SJSA1 (cell line): ENCODE data around the gene GRIN1. TPM values are rescaled to one million over a fixed set of nuclear protein-coding genes. Genes with fewer than 3 reads are reported as not detected.
A peak's percentile ranks its signal among the peaks of the same experiment; 100 is the strongest.

Experiments used
- DNase-seq, 2 experiments: peaks; one replicate each; pipeline ENCODE4 v3.0.0-alpha.2; 2015 to 2020; ENCODE audit warnings: low spot score in 2 of 2, low read depth in 1 of 2
- H3K27ac ChIP-seq: fragments of 250-450 bp; sonication (Bioruptor Pico); 2 replicates; pipeline ENCODE4 v1.5.1; 2020; ENCODE audit warnings: mild to moderate bottlenecking, moderate library complexity
- H3K27me3 ChIP-seq: fragments of 250-450 bp; sonication (Bioruptor Pico); replicated peaks from 2 replicates; pipeline ENCODE4 v1.5.1; 2020; ENCODE audit warnings: mild to moderate bottlenecking, moderate library complexity
- H3K36me3 ChIP-seq: fragments of 250-450 bp; sonication (Bioruptor Pico); 2 replicates; pipeline ENCODE4 v1.5.1; 2020; ENCODE audit warnings: mild to moderate bottlenecking
- H3K4me1 ChIP-seq: fragments of 250-450 bp; sonication (Bioruptor Pico); replicated peaks from 2 replicates; pipeline ENCODE4 v1.6.1; 2021; ENCODE audit warnings: mild to moderate bottlenecking
- H3K4me3 ChIP-seq: fragments of 250-450 bp; sonication (Bioruptor Pico); 2 replicates; pipeline ENCODE4 v1.5.1; 2020; ENCODE audit warnings: mild to moderate bottlenecking
- H3K9me3 ChIP-seq: fragments of 250-450 bp; sonication (Bioruptor Pico); replicated peaks from 2 replicates; pipeline ENCODE4 v1.5.1; 2020; ENCODE audit warnings: mild to moderate bottlenecking
- total RNA-seq: library from RNA; depleted of rRNA; stranded (reverse); fragments of >200 nt; shearing (Covaris generic); gene quantifications from 2 replicates; pipeline ENCODE4 v1.2.3, GENCODE V29; 2014

Gene GRIN1
- total RNA-seq, 1 experiment from 2014 or later = not detected

DNA sequence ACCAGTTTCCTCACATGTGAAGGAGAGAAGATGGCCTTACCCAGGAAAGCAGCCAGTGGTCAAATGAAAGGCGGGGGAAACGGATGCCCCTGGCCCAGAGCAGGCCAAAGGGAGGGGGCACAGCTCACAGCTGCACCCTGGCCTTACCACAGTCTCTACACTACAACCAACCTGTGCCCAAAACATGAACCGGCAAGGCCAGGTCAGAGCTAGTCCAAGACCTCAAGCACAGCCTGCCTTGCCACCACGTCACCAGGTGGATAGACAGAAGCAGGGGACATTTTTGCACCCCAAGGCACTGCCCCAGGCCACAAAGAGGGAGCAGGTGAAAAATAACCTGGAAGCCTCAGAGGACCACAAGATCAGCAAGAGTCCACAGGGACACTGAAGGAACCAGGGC is 4.5 kb downstream of the GRIN1 start:
- Histone ChIP-seq H3K27ac (no peak overlapping the region), H3K4me1 (peaks cover 4% of the 10 kb centered on the region), H3K4me3 (no peak overlapping the region), H3K27me3 (peaks cover 29% of the 10 kb centered on the region), H3K9me3 (no peaks in the 10 kb centered on the region; the same call in 1 of the 2 replicates), H3K36me3 (no peaks in the 10 kb centered on the region)
- no peak for DNase-seq

DNA sequence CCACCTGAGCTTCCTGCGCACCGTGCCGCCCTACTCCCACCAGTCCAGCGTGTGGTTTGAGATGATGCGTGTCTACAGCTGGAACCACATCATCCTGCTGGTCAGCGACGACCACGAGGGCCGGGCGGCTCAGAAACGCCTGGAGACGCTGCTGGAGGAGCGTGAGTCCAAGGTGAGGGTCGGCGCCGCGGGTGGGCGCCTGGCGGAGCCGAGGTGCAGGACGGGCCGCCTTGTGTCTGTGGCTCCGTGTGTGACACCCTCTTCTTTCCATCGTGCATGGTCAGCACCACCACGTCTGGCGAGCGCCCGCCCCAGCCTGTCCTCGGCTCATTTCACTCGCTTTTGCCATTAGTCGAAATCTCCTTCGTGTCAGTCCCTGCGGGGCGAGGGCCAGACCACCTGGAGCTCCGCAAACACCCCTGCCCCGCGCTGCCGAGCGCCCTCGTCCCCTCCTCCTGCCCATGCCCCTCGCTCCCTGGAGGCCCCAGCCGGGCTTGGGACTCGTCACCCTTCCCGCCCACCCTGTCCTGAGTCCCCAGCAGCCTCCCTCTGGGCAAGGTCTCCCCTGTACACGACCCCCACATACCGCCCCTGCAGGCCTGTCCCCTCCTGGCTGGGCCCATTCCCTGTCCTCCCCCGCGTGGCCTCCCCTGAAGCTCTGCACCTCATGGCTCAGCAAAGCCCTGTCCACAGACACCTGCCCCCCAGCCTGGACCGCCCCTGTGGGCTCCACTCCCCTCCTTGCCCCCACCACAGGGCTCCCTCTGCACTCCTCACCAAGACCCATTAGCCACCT is 7.0 kb downstream of the GRIN1 start:
- no peak for DNase-seq
- no peak overlapping the region for H3K4me3 ChIP-seq
- peaks cover 21% of the 10 kb centered on the region for H3K27me3 ChIP-seq
- no peaks in the 10 kb centered on the region for H3K4me1 ChIP-seq
- no peak overlapping the region for H3K27ac ChIP-seq
- no peaks in the 10 kb centered on the region for H3K36me3 ChIP-seq
- no peaks in the 10 kb centered on the region for H3K9me3 ChIP-seq

DNA sequence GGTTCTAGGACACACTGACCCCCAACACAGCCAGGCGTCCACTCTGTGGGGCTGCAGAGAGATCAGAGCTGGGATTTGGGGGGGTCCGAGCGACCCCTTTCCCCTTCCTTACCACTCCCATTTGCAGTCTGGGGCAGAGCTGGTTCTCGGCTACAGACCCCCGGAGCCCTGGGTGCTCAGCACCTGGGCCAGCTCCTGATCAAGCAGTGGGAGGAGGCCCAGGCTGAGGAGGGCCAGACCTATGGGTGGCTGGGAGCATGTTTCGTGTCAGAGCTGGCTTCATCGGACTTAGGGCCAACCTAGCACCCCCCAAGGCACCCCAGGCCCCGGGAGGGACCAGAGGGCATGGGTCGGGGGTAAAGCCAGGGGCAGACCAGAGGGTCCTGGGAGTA is 7.6 kb downstream of the GRIN1 start:
- H3K4me1 ChIP-seq = no peaks in the 10 kb centered on the region
- no peak for DNase-seq
- H3K27me3 ChIP-seq = peaks cover 17% of the 10 kb centered on the region
- no peaks in the 10 kb centered on the region for H3K36me3 ChIP-seq
- H3K9me3 ChIP-seq = no peaks in the 10 kb centered on the region
- H3K27ac ChIP-seq = no peak overlapping the region
- H3K4me3 ChIP-seq = no peak overlapping the region

- no peak overlapping the region for H3K27ac ChIP-seq
- H3K4me1 ChIP-seq = no peaks in the 10 kb centered on the region
- H3K9me3 ChIP-seq = no peaks in the 10 kb centered on the region
- no peak for DNase-seq
- H3K4me3 ChIP-seq = no peak overlapping the region
- H3K27me3 ChIP-seq = peaks cover 17% of the 10 kb centered on the region
- no peaks in the 10 kb centered on the region for H3K36me3 ChIP-seq
Measured at GRCh38 chr9:137147091-137147792, 8.3 kb downstream of the GRIN1 start.

DNA sequence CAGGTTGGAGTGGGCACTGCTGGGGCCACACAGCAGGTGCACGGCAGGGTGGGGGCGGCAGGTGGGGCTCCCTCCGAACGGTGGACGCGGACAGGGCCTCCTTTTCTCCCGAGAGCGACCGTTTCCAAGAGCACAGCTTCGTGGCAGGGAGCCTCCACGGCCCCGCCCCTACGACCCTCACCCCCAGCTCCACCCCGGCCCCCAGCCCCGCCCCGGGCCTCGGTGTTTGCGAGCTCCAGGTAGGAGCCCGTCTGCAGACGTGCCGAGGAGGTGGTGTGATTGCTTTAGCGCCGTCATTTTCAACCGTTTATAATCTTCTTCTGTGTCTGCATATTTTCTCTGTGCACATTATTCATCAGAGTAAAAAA is 8.8 kb downstream of the GRIN1 start:
- Histone ChIP-seq H3K36me3 (no peaks in the 10 kb centered on the region), H3K4me3 (no peak overlapping the region), H3K4me1 (no peaks in the 10 kb centered on the region), H3K27ac (no peak overlapping the region), H3K9me3 (no peaks in the 10 kb centered on the region), H3K27me3 (peaks cover 17% of the 10 kb centered on the region)
- no peak for DNase-seq

GRCh38 chr9:137148242-137148641 is 9.3 kb downstream of the GRIN1 start:
- Histone ChIP-seq H3K27ac (no peak overlapping the region), H3K36me3 (no peaks in the 10 kb centered on the region), H3K27me3 (peaks cover 17% of the 10 kb centered on the region), H3K4me1 (no peaks in the 10 kb centered on the region), H3K9me3 (no peaks in the 10 kb centered on the region), H3K4me3 (no peak overlapping the region)
- no peak for DNase-seq

- no peak for DNase-seq
Measured at GRCh38 chr9:137148661-137149060, 9.7 kb downstream of the GRIN1 start.

GRCh38 chr9:137149363-137149762 is 10.4 kb downstream of the GRIN1 start:
- Histone ChIP-seq H3K9me3 (no peaks in the 10 kb centered on the region), H3K4me1 (no peaks in the 10 kb centered on the region), H3K36me3 (no peaks in the 10 kb centered on the region), H3K4me3 (no peak overlapping the region), H3K27ac (no peak overlapping the region), H3K27me3 (peaks cover 17% of the 10 kb centered on the region)
- DNase-seq = no peak

More at GRCh38 chr9:137148661-137149060, 9.7 kb downstream of the GRIN1 start:
- Histone ChIP-seq H3K9me3 (no peaks in the 10 kb centered on the region), H3K36me3 (no peaks in the 10 kb centered on the region), H3K27me3 (peaks cover 17% of the 10 kb centered on the region), H3K27ac (no peak overlapping the region), H3K4me3 (no peak overlapping the region), H3K4me1 (no peaks in the 10 kb centered on the region)

- Histone ChIP-seq H3K4me1 (no peaks in the 10 kb centered on the region), H3K36me3 (no peaks in the 10 kb centered on the region), H3K27ac (no peak overlapping the region), H3K9me3 (no peaks in the 10 kb centered on the region), H3K27me3 (peaks cover 17% of the 10 kb centered on the region), H3K4me3 (no peak overlapping the region)
- DNase-seq = peak in 1 of 2 experiments; percentile 70
Measured at GRCh38 chr9:137149942-137150616, 11.1 kb downstream of the GRIN1 start.

DNA sequence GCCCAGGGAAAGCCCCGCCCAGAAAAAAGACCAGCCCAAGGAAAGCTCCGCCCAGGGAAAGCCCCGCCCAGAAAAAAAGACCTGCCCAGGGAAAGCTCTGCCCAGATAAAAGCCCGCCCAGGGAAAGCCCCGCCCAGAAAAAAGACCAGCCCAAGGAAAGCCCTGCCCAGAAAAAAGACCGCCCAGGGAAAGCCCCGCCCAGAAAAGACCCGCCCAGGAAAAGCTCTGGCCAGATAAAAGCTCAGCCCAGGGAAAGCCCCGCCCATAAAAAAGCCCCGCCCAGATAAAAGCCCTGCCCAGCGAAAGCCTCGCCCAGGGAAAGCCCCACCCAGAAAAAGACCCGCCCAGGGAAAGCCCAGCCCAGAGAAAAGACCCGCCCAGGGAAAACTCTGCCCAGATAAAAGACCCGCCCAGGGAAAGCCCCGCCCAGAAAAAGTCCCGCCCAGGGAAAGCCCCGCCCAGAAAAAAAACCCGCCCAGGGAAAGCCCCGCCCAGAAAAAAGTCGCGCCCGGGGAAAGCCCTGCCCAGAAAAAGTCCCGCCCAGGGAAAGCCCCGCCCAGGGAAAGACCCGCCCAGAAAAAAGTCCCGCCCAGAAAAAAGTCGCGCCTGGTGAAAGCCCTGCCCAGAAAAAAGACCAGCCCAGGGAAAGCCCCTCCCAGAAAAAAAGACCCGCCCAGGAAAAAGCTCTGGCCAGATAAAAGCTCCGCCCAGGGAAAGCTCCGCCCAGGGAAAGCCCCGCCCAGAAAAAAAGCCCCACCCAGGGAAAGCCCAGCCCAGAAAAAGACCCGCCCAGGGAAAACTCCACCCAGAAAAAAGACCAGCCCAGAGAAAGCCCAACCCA is 11.9 kb downstream of the GRIN1 start:
- Histone ChIP-seq H3K4me3 (no peak overlapping the region), H3K4me1 (no peaks in the 10 kb centered on the region), H3K9me3 (no peaks in the 10 kb centered on the region), H3K27ac (no peak overlapping the region), H3K27me3 (peaks cover 17% of the 10 kb centered on the region), H3K36me3 (no peaks in the 10 kb centered on the region)
- DNase-seq = peak; percentile 60 to 76

DNA sequence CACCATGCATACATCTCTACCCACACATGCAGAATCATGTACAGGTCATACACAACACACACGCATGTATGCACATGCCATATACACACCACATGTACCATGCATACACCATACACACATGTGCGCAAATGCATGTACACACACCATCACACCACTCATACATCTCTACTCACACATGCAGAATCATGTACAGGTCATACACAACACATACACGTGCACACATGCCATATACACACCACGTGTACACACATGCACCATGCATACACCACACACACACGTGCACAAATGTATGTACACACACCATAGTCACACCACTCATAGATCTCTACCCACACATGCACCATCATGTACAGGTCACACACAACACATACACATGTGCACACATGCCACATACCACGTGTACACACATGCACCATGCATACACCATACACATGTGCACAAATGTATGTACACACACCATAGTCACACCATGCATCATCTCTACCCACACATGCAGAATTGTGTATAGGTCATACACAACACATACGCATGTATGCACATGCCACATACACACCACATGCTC is 14.0 kb downstream of the GRIN1 start:
- Histone ChIP-seq H3K36me3 (no peaks in the 10 kb centered on the region), H3K4me1 (peaks cover 4% of the 10 kb centered on the region), H3K27me3 (peaks cover 26% of the 10 kb centered on the region), H3K4me3 (no peak overlapping the region), H3K9me3 (no peaks in the 10 kb centered on the region), H3K27ac (no peak overlapping the region)
- no peak for DNase-seq

DNA sequence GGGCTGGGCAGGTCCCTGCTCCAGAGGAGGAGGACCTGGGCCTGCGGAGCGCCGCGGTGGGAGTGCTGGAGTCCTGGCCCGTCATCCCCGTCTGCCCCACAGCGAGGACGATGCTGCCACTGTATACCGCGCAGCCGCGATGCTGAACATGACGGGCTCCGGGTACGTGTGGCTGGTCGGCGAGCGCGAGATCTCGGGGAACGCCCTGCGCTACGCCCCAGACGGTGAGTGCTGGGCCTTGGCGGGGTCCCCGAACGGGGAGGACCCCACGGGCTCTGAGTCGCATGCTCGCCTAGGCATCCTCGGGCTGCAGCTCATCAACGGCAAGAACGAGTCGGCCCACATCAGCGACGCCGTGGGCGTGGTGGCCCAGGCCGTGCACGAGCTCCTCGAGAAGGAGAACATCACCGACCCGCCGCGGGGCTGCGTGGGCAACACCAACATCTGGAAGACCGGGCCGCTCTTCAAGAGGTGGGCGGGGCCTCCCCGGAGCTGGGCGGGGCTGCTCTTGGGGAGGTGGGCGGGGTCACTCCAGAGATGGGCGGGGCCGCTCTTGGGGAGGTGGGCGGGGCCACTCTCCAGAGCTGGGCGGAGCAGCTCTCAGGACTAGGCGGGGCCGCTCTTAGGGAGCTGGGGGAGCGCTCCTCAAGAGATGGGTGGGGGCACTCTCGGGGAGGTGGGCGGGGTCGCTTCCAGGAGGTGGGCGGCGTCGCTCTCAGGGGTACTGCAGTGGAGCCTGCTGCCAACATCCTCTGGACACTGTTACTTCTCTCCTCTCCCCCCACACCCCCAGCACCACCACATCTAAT is 17.8 kb downstream of the GRIN1 start:
- H3K27ac ChIP-seq = no peak overlapping the region
- H3K36me3 ChIP-seq = no peaks in the 10 kb centered on the region
- peaks cover 42% of the 10 kb centered on the region for H3K27me3 ChIP-seq
- no peaks in the 10 kb centered on the region for H3K9me3 ChIP-seq
- no peak overlapping the region for H3K4me3 ChIP-seq
- H3K4me1 ChIP-seq = peaks cover 4% of the 10 kb centered on the region
- no peak for DNase-seq
